ENCODE measurements around the gene PELI2. TPM values are rescaled to one million over a fixed set of nuclear protein-coding genes. Genes with fewer than 3 reads are reported as not detected.

The PELI2 gene
- total RNA-seq, 1 experiment from 2014 or later = 23.5 TPM

DNA sequence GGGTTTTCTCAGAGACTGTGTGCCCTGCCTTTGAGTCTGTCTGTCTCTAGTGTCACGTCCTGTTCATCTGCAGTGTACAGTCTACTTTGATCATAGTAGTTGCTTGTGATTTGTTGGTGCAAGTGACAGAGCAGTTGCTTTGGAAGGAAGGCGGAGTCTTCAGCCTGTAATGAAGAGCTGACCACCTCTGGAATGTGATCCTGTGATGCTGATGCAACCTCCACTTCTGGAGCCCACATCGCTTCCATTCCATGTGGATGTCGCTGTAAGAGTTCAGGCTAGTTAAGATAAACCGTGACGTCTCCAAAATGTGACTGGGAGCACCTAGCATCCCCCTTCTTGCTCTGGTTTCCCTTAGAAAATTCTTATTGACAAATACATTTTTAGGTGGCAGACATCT lies 51.8 kb downstream of the PELI2 start:
- Mint-ChIP-seq H3K4me1 (peaks cover 15% of the 10 kb centered on the region), H3K36me3 (peaks cover 19% of the 10 kb centered on the region), H3K4me3 (no peak overlapping the region), H3K27me3 (ENCODE audit: low read depth) (no peaks in the 10 kb centered on the region; the same call in 1 of the 2 replicates), H3K27ac (no peak overlapping the region), H3K9me3 (peaks cover 24% of the 10 kb centered on the region)
- CTCF ChIA-PET = no interaction called here
- 0 out of 2 replicates have a peak, but pooled peaks have one; percentile 24 for ATAC-seq
- DNase-seq (ENCODE audit: low spot score) = no peak
- TF ChIP-seq ZNF121 (CRISPR knock-in tag; IDR thresholded peaks at IDR 0.05) = no peak
- no peak for TF ChIP-seq ZNF423 (CRISPR knock-in tag; IDR thresholded peaks at IDR 0.05)
- POLR2A ChIA-PET = no interaction called here

- Mint-ChIP-seq H3K9me3 (peaks cover 15% of the 10 kb centered on the region), H3K4me1 (peaks cover 15% of the 10 kb centered on the region), H3K36me3 (peaks cover 12% of the 10 kb centered on the region; the same call in 1 of the 2 replicates), H3K27ac (no peak overlapping the region), H3K27me3 (ENCODE audit: low read depth) (no peaks in the 10 kb centered on the region; the same call in 1 of the 2 replicates), H3K4me3 (no peak overlapping the region)
- ATAC-seq (no peak), DNase-seq (ENCODE audit: low spot score) (no peak)
- no peak for TF ChIP-seq ZNF671 (CRISPR knock-in tag; IDR thresholded peaks at IDR 0.05)
- TF ChIP-seq FOXJ3 (CRISPR knock-in tag; IDR thresholded peaks at IDR 0.05; ENCODE audit: borderline replicate concordance) = no peak
- TF ChIP-seq IRF2 (CRISPR knock-in tag; IDR thresholded peaks at IDR 0.05; ENCODE audit: borderline replicate concordance, low read depth) = no peak
- TF ChIP-seq, protein P1, sequence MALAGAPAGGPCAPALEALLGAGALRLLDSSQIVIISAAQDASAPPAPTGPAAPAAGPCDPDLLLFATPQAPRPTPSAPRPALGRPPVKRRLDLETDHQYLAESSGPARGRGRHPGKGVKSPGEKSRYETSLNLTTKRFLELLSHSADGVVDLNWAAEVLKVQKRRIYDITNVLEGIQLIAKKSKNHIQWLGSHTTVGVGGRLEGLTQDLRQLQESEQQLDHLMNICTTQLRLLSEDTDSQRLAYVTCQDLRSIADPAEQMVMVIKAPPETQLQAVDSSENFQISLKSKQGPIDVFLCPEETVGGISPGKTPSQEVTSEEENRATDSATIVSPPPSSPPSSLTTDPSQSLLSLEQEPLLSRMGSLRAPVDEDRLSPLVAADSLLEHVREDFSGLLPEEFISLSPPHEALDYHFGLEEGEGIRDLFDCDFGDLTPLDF (CRISPR knock-in tag; IDR thresholded peaks at IDR 0.05) = no peak
- TF ChIP-seq JAZF1 (CRISPR knock-in tag; IDR thresholded peaks at IDR 0.05) = no peak
- TF ChIP-seq HMGA2 (CRISPR knock-in tag; IDR thresholded peaks at IDR 0.05) = no peak
- no peak for TF ChIP-seq CTCF (IDR thresholded peaks at IDR 0.05)
- TF ChIP-seq SMAD4 (CRISPR knock-in tag; IDR thresholded peaks at IDR 0.05) = no peak
- no peak for TF ChIP-seq IRF1 (CRISPR knock-in tag; IDR thresholded peaks at IDR 0.05)
- TF ChIP-seq NR1H2 (CRISPR knock-in tag; IDR thresholded peaks at IDR 0.05) = no peak
- no peak for TF ChIP-seq ZNF532 (CRISPR knock-in tag; IDR thresholded peaks at IDR 0.05; ENCODE audit: borderline replicate concordance)
- no peak for TF ChIP-seq GABPB1 (CRISPR knock-in tag; IDR thresholded peaks at IDR 0.05)
- no peak for TF ChIP-seq KAT7 (CRISPR knock-in tag; IDR thresholded peaks at IDR 0.05; ENCODE audit: borderline replicate concordance)
- ChIA-PET POLR2A (no interaction called here), CTCF (no interaction called here)
Measured at GRCh38 chr14:56170877-56171422, 52.7 kb downstream of the PELI2 start.

- Mint-ChIP-seq H3K9me3 (peaks cover 4% of the 10 kb centered on the region), H3K27ac (no peak overlapping the region), H3K27me3 (ENCODE audit: low read depth) (no peaks in the 10 kb centered on the region; the same call in 1 of the 2 replicates), H3K36me3 (peaks cover 3% of the 10 kb centered on the region; the same call in 1 of the 2 replicates), H3K4me1 (peaks cover 24% of the 10 kb centered on the region), H3K4me3 (no peak overlapping the region)
- CTCF ChIA-PET = no interaction called here
- DNase-seq (ENCODE audit: low spot score) (no peak), ATAC-seq (no peak)
- POLR2A ChIA-PET = no interaction called here
- no peak for TF ChIP-seq RELA (CRISPR knock-in tag; IDR thresholded peaks at IDR 0.05; ENCODE audit: borderline replicate concordance)
- no peak for TF ChIP-seq ZBTB43 (CRISPR knock-in tag; IDR thresholded peaks at IDR 0.05)
- no peak for TF ChIP-seq ZNF396 (CRISPR knock-in tag; IDR thresholded peaks at IDR 0.05; ENCODE audit: borderline replicate concordance)
- no peak for TF ChIP-seq ATF3 (CRISPR knock-in tag; conservative IDR thresholded peaks at IDR 0.05)
- TF ChIP-seq, protein P2, sequence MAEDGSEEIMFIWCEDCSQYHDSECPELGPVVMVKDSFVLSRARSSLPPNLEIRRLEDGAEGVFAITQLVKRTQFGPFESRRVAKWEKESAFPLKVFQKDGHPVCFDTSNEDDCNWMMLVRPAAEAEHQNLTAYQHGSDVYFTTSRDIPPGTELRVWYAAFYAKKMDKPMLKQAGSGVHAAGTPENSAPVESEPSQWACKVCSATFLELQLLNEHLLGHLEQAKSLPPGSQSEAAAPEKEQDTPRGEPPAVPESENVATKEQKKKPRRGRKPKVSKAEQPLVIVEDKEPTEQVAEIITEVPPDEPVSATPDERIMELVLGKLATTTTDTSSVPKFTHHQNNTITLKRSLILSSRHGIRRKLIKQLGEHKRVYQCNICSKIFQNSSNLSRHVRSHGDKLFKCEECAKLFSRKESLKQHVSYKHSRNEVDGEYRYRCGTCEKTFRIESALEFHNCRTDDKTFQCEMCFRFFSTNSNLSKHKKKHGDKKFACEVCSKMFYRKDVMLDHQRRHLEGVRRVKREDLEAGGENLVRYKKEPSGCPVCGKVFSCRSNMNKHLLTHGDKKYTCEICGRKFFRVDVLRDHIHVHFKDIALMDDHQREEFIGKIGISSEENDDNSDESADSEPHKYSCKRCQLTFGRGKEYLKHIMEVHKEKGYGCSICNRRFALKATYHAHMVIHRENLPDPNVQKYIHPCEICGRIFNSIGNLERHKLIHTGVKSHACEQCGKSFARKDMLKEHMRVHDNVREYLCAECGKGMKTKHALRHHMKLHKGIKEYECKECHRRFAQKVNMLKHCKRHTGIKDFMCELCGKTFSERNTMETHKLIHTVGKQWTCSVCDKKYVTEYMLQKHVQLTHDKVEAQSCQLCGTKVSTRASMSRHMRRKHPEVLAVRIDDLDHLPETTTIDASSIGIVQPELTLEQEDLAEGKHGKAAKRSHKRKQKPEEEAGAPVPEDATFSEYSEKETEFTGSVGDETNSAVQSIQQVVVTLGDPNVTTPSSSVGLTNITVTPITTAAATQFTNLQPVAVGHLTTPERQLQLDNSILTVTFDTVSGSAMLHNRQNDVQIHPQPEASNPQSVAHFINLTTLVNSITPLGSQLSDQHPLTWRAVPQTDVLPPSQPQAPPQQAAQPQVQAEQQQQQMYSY (CRISPR knock-in tag; IDR thresholded peaks at IDR 0.05) = no peak
Measured at GRCh38 chr14:56172074-56172473, 53.9 kb downstream of the PELI2 start.

Data from WTC11 (cell line).